MCF 10A (cell line): ENCODE data around the gene SPTB. TPM values are rescaled to one million over a fixed set of nuclear protein-coding genes. Genes with fewer than 3 reads are reported as not detected.

Experiments used
- BruUV-seq: library from RNA; stranded (reverse); fragments of 400-500 nt; replicated peaks from 2 replicates; lab custom pipeline; 2021; lab: Mats Ljungman, UMichigan
- CTCF ChIA-PET: fragments of 300-600 bp; sonication (Branson Sonifier 250); formaldehyde crosslinking; extraction: SDS; loops from one replicate; lab custom pipeline; 2021; ENCODE audit warnings: antibody characterized with exemption, inconsistent platforms; lab: Yijun Ruan, JAX
- POLR2A ChIA-PET: fragments of 300-600, 350-650 bp; sonication (Branson Sonifier 250); formaldehyde crosslinking; extraction: SDS; loops from one replicate; lab custom pipeline; 2020; ENCODE audit warnings: antibody characterized with exemption, inconsistent platforms; lab: Yijun Ruan, JAX
- DNase-seq: peaks from one replicate; pipeline ENCODE4 v3.0.0-alpha.2; 2018; ENCODE audit not compliant: unreplicated experiment
- H3K27ac Mint-ChIP-seq: one replicate; pipeline ENCODE4 v1.8.0; 2022; ENCODE audit warnings: mild to moderate bottlenecking, low read depth, mixed read lengths; ENCODE audit not compliant: unreplicated experiment
- H3K27me3 Mint-ChIP-seq: one replicate; pipeline ENCODE4 v1.8.0; 2022; ENCODE audit warnings: mixed read lengths; ENCODE audit not compliant: insufficient read depth, unreplicated experiment
- H3K36me3 Mint-ChIP-seq: one replicate; pipeline ENCODE4 v1.8.0; 2022; ENCODE audit warnings: mild to moderate bottlenecking, moderate library complexity, mixed read lengths; ENCODE audit not compliant: insufficient read depth, unreplicated experiment
- H3K4me1 Mint-ChIP-seq: one replicate; pipeline ENCODE4 v1.8.0; 2022; ENCODE audit warnings: mixed read lengths; ENCODE audit not compliant: insufficient read depth, unreplicated experiment
- H3K4me3 Mint-ChIP-seq: one replicate; pipeline ENCODE4 v1.8.0; 2022; ENCODE audit warnings: mild to moderate bottlenecking, moderate library complexity, mixed read lengths; ENCODE audit not compliant: unreplicated experiment
- H3K9me3 Mint-ChIP-seq: one replicate; pipeline ENCODE4 v1.8.0; 2022; ENCODE audit warnings: mixed read lengths; ENCODE audit not compliant: unreplicated experiment
- CTCF ChIP-seq: fragments of 200-600 bp; IDR thresholded peaks from one replicate; pipeline ENCODE4 v1.8.0; 2022; ENCODE audit warnings: antibody characterized with exemption, mild to moderate bottlenecking; ENCODE audit not compliant: unreplicated experiment
- intact Hi-C: fragments of 100-400 bp; cut with micrococcal nuclease; formaldehyde crosslinking; loops from 2 replicates; pipeline ENCODE4 v1.14.1; 2022
- total RNA-seq: library from RNA; stranded (reverse); gene quantifications from 2 replicates; pipeline ENCODE4 v1.2.3, GENCODE V29; 2022

The SPTB gene
- total RNA-seq, 1 experiment from 2014 or later = 1.3 TPM

- POLR2A ChIA-PET = interaction anchor here (0.8 to 2.7 kb wide), 30 partner anchors 12 to 260 kb away, joined by 3 to 48 read pairs (median 4); partner anchors contain the start of genes CHURC1, HSPA2, PLEKHG3 and ZBTB1
- H3K27ac Mint-ChIP-seq = peak overlapping the region; percentile 55
- peak overlapping the region; percentile 30 for H3K4me3 Mint-ChIP-seq
- peak; percentile 3 for TF ChIP-seq CTCF
- H3K9me3 Mint-ChIP-seq = no peaks in the 10 kb centered on the region
- no peaks in the 10 kb centered on the region for H3K27me3 Mint-ChIP-seq
- peak; percentile 94 for DNase-seq
- H3K36me3 Mint-ChIP-seq = peaks cover 4% of the 10 kb centered on the region
- H3K4me1 Mint-ChIP-seq = peaks cover 75% of the 10 kb centered on the region
- CTCF ChIA-PET = interaction anchor here (0.6 to 5.5 kb wide), 18 partner anchors 17 to 421 kb away, joined by 3 to 68 read pairs (median 3); partner anchors contain the start of gene HSPA2
- intact Hi-C loops = loop anchor here (1.0 to 5.0 kb wide), 4 partner anchors 56 to 260 kb away; partner anchors contain the start of genes ZBTB1 and ZBTB25
- no TSS peak for BruUV-seq
Observed at GRCh38 chr14:64762044-64763034, 117.4 kb downstream of the SPTB start.

- peak; percentile 28 for TF ChIP-seq CTCF
- ChIA-PET POLR2A (interaction anchor here (0.7 to 2.7 kb wide), 32 partner anchors 13 to 259 kb away, joined by 3 to 48 read pairs (median 4); partner anchors contain the start of genes CHURC1, HSPA2, PLEKHG3 and ZBTB1), CTCF (interaction anchor here (0.6 to 5.5 kb wide), 22 partner anchors 10 to 420 kb away, joined by 3 to 68 read pairs (median 3); partner anchors contain the start of gene HSPA2)
- intact Hi-C loops = loop anchor here (1.0 to 5.0 kb wide), 4 partner anchors 55 to 259 kb away; partner anchors contain the start of genes ZBTB1 and ZBTB25
- Mint-ChIP-seq H3K36me3 (peaks cover 4% of the 10 kb centered on the region), H3K9me3 (no peaks in the 10 kb centered on the region), H3K27ac (peak overlapping the region; percentile 55), H3K4me3 (peak overlapping the region; percentile 30), H3K4me1 (peaks cover 83% of the 10 kb centered on the region), H3K27me3 (no peaks in the 10 kb centered on the region)
- BruUV-seq = no TSS peak
- DNase-seq = no peak
Observed at GRCh38 chr14:64761441-64762043, 118.2 kb downstream of the SPTB start.

- DNase-seq = no peak
- POLR2A ChIA-PET = interaction anchor here (0.7 to 2.7 kb wide), 15 partner anchors 14 to 259 kb away, joined by 3 to 48 read pairs (median 7); partner anchors contain the start of genes CHURC1 and PLEKHG3
- H3K4me3 Mint-ChIP-seq = no peak overlapping the region
- peaks cover 83% of the 10 kb centered on the region for H3K4me1 Mint-ChIP-seq
- CTCF ChIA-PET = interaction anchor here (0.6 to 5.5 kb wide), 15 partner anchors 11 to 420 kb away, joined by 3 to 68 read pairs (median 4); no protein-coding TSS in a partner anchor
- peaks cover 4% of the 10 kb centered on the region for H3K36me3 Mint-ChIP-seq
- BruUV-seq = no TSS peak
- H3K9me3 Mint-ChIP-seq = no peaks in the 10 kb centered on the region
- no peak overlapping the region for H3K27ac Mint-ChIP-seq
- H3K27me3 Mint-ChIP-seq = no peaks in the 10 kb centered on the region
- TF ChIP-seq CTCF = no peak
- intact Hi-C loops = loop anchor here (5.0 kb wide), 2 partner anchors 131 to 259 kb away; partner anchors contain the start of genes ZBTB1 and ZBTB25
Observed at GRCh38 chr14:64760916-64761315, 118.8 kb downstream of the SPTB start.
